ENCODE results near the gene NMT1. TPM values are rescaled to one million over a fixed set of nuclear protein-coding genes. Genes with fewer than 3 reads are reported as not detected.
A peak's percentile ranks its signal among the peaks of the same experiment; 100 is the strongest.

NMT1 gene
- total RNA-seq, 1 experiment from 2014 or later: 89.7 TPM

- peak overlapping the region; percentile 80 for H3K27ac Mint-ChIP-seq (ENCODE audit: low read depth, unreplicated experiment)
- intact Hi-C loops (cut with micrococcal nuclease): loop anchor here (2.0 kb wide), 1 partner anchor 22 kb away; no protein-coding TSS in a partner anchor
- no peaks in the 10 kb centered on the region for H3K9me3 Mint-ChIP-seq (ENCODE audit: unreplicated experiment)
- no peak for TF ChIP-seq CTCF (IDR thresholded peaks at IDR 0.05; ENCODE audit: unreplicated experiment)
- peaks cover 87% of the 10 kb centered on the region for H3K36me3 Mint-ChIP-seq (ENCODE audit: insufficient read depth, unreplicated experiment)
- H3K4me3 Mint-ChIP-seq (ENCODE audit: unreplicated experiment): peak overlapping the region; percentile 6
- no peaks in the 10 kb centered on the region for H3K27me3 Mint-ChIP-seq (ENCODE audit: insufficient read depth, unreplicated experiment)
- CTCF ChIA-PET: interaction anchor here (0.6 to 3.1 kb wide), 10 partner anchors 15 to 188 kb away, joined by 3 to 16 read pairs (median 3); partner anchors contain the start of gene ACBD4
- POLR2A ChIA-PET: interaction anchor here (0.6 to 7.3 kb wide), 16 partner anchors 9 to 219 kb away, joined by 3 to 54 read pairs (median 4); partner anchors contain the start of genes DCAKD, EFTUD2, HEXIM1 and NMT1
- DNase-seq (ENCODE audit: unreplicated experiment): no peak
- H3K4me1 Mint-ChIP-seq (ENCODE audit: insufficient read depth, unreplicated experiment): peaks cover 26% of the 10 kb centered on the region
- no TSS peak for BruUV-seq (replicated peaks)
Observed at GRCh38 chr17:45102856-45103255, 41.7 kb downstream of the NMT1 start.

GRCh38 chr17:45103269-45103795 lies 42.2 kb downstream of the NMT1 start:
- intact Hi-C loops (cut with micrococcal nuclease): loop anchor here (2.0 kb wide), 1 partner anchor 21 kb away; no protein-coding TSS in a partner anchor
- DNase-seq (ENCODE audit: unreplicated experiment): no peak
- H3K27me3 Mint-ChIP-seq (ENCODE audit: insufficient read depth, unreplicated experiment): no peaks in the 10 kb centered on the region
- H3K4me1 Mint-ChIP-seq (ENCODE audit: insufficient read depth, unreplicated experiment): peaks cover 26% of the 10 kb centered on the region
- POLR2A ChIA-PET: interaction anchor here (0.7 to 7.3 kb wide), 10 partner anchors 10 to 205 kb away, joined by 3 to 54 read pairs (median 10); partner anchors contain the start of genes DCAKD, EFTUD2 and NMT1
- H3K27ac Mint-ChIP-seq (ENCODE audit: low read depth, unreplicated experiment): peak overlapping the region; percentile 80
- no TSS peak for BruUV-seq (replicated peaks)
- H3K36me3 Mint-ChIP-seq (ENCODE audit: insufficient read depth, unreplicated experiment): peaks cover 92% of the 10 kb centered on the region
- peak overlapping the region; percentile 6 for H3K4me3 Mint-ChIP-seq (ENCODE audit: unreplicated experiment)
- no peaks in the 10 kb centered on the region for H3K9me3 Mint-ChIP-seq (ENCODE audit: unreplicated experiment)
- TF ChIP-seq CTCF (IDR thresholded peaks at IDR 0.05; ENCODE audit: unreplicated experiment): no peak
- CTCF ChIA-PET: interaction anchor here (0.6 to 3.1 kb wide), 10 partner anchors 15 to 184 kb away, joined by 3 to 16 read pairs (median 3); partner anchors contain the start of gene ACBD4

GRCh38 chr17:45104029-45104428 lies 42.9 kb downstream of the NMT1 start:
- Mint-ChIP-seq H3K4me1 (ENCODE audit: insufficient read depth, unreplicated experiment) (peaks cover 22% of the 10 kb centered on the region), H3K36me3 (ENCODE audit: insufficient read depth, unreplicated experiment) (peaks cover 92% of the 10 kb centered on the region), H3K27me3 (ENCODE audit: insufficient read depth, unreplicated experiment) (no peaks in the 10 kb centered on the region), H3K4me3 (ENCODE audit: unreplicated experiment) (no peak overlapping the region), H3K9me3 (ENCODE audit: unreplicated experiment) (no peaks in the 10 kb centered on the region), H3K27ac (ENCODE audit: low read depth, unreplicated experiment) (no peak overlapping the region)
- CTCF ChIA-PET: interaction anchor here (0.6 to 3.1 kb wide), 8 partner anchors 8 to 185 kb away, joined by 3 to 16 read pairs (median 4); partner anchors contain the start of gene ACBD4
- TF ChIP-seq CTCF (IDR thresholded peaks at IDR 0.05; ENCODE audit: unreplicated experiment): no peak
- DNase-seq (ENCODE audit: unreplicated experiment): no peak
- POLR2A ChIA-PET: interaction anchor here (0.6 to 7.3 kb wide), 8 partner anchors 11 to 56 kb away, joined by 3 to 54 read pairs (median 12); partner anchors contain the start of genes DCAKD and NMT1
- no TSS peak for BruUV-seq (replicated peaks)
- intact Hi-C loops (cut with micrococcal nuclease): no loop called here

GRCh38 chr17:45104497-45104896 lies 43.4 kb downstream of the NMT1 start:
- BruUV-seq (replicated peaks): no TSS peak
- intact Hi-C loops (cut with micrococcal nuclease): no loop called here

More at GRCh38 chr17:45104497-45104896, 43.4 kb downstream of the NMT1 start:
- no peak for DNase-seq (ENCODE audit: unreplicated experiment)
- Mint-ChIP-seq H3K36me3 (ENCODE audit: insufficient read depth, unreplicated experiment) (peaks cover 92% of the 10 kb centered on the region), H3K4me3 (ENCODE audit: unreplicated experiment) (no peak overlapping the region), H3K27me3 (ENCODE audit: insufficient read depth, unreplicated experiment) (no peaks in the 10 kb centered on the region), H3K27ac (ENCODE audit: low read depth, unreplicated experiment) (no peak overlapping the region), H3K9me3 (ENCODE audit: unreplicated experiment) (no peaks in the 10 kb centered on the region), H3K4me1 (ENCODE audit: insufficient read depth, unreplicated experiment) (peaks cover 18% of the 10 kb centered on the region)
- CTCF ChIA-PET: interaction anchor here (0.6 to 2.1 kb wide), 6 partner anchors 8 to 185 kb away, joined by 3 to 7 read pairs (median 4); no protein-coding TSS in a partner anchor
- POLR2A ChIA-PET: interaction anchor here (0.6 to 7.3 kb wide), 6 partner anchors 11 to 57 kb away, joined by 3 to 54 read pairs (median 6); partner anchors contain the start of genes HEXIM2 and NMT1
- no peak for TF ChIP-seq CTCF (IDR thresholded peaks at IDR 0.05; ENCODE audit: unreplicated experiment)
